ENCODE data around the gene SH3BGRL2. TPM values are rescaled to one million over a fixed set of nuclear protein-coding genes. Genes with fewer than 3 reads are reported as not detected.

The SH3BGRL2 gene
- polyA plus RNA-seq, 2 donors: 28.8 to 52.5 TPM

- Histone ChIP-seq H3K27ac (ENCODE audit: low read depth in 2 of 2, low read length in 1 of 2) (no peak overlapping the region), H3K4me1 (ENCODE audit: control insufficient read depth in 2 of 2, insufficient read depth in 2 of 2, low read length in 1 of 2) (peaks cover 0 to 3% of the 10 kb centered on the region in 2 donors), H3K36me3 (ENCODE audit: control insufficient read depth in 2 of 2, insufficient read depth in 2 of 2, low read length in 1 of 2) (no peaks in the 10 kb centered on the region), H3K9me3 (ENCODE audit: control insufficient read depth in 2 of 2, insufficient read depth in 1 of 2, low read depth in 1 of 2, low read length in 1 of 2) (peaks cover 0 to 2% of the 10 kb centered on the region in 2 donors), H3K27me3 (ENCODE audit: control insufficient read depth in 1 of 2, insufficient read depth in 2 of 2, low read length in 2 of 2) (no peaks in the 10 kb centered on the region), H3K4me3 (ENCODE audit: low read depth in 1 of 2, low read length in 2 of 2) (no peak overlapping the region)
These were observed 28.3 kb upstream of the SH3BGRL2 start for GRCh38 chr6:79602859-79603258.

DNA sequence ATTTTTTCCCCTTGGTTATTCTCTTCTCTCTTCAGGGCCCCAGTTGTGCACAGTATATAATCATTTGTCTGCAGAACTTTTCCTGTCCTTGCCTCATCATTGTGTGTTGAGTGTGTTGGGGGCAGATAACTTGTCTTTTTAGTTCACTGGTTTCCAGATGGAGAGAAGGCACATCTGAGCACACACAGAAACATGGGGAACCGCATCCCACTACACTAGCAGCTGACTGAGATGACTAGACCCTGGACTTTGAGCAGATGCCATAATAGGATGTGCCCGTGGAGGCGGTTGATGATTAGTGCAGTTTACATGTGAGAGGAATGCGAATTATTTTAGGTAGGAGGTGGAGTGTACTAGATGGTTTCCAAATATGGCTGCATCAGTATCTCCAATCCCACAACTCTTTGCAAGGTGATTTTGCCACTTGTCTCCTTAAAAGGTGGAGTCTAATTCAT, 26.5 kb upstream of the SH3BGRL2 start:
- 85 to 91% methylated on average over 4 of the region's 4 CpGs for WGBS, 2 donors
- H3K27ac ChIP-seq (ENCODE audit: low read depth in 2 of 2, low read length in 1 of 2): no peak overlapping the region

GRCh38 chr6:79605061-79605460, 26.1 kb upstream of the SH3BGRL2 start:
- Histone ChIP-seq H3K27ac (ENCODE audit: low read depth in 2 of 2, low read length in 1 of 2) (peak overlapping the region in 1 of 2 donors; percentile 68), H3K9me3 (ENCODE audit: control insufficient read depth in 2 of 2, insufficient read depth in 1 of 2, low read depth in 1 of 2, low read length in 1 of 2) (peaks cover 0 to 2% of the 10 kb centered on the region in 2 donors), H3K27me3 (ENCODE audit: control insufficient read depth in 1 of 2, insufficient read depth in 2 of 2, low read length in 2 of 2) (no peaks in the 10 kb centered on the region), H3K4me1 (ENCODE audit: control insufficient read depth in 2 of 2, insufficient read depth in 2 of 2, low read length in 1 of 2) (peaks cover 0 to 8% of the 10 kb centered on the region in 2 donors), H3K36me3 (ENCODE audit: control insufficient read depth in 2 of 2, insufficient read depth in 2 of 2, low read length in 1 of 2) (no peaks in the 10 kb centered on the region), H3K4me3 (ENCODE audit: low read depth in 1 of 2, low read length in 2 of 2) (no peak overlapping the region)
- WGBS, 2 donors: 75 to 78% methylated on average over 3 of the region's 3 CpGs

More for the DNA sequence above, 26.5 kb upstream of the SH3BGRL2 start:
- H3K27me3 ChIP-seq (ENCODE audit: control insufficient read depth in 1 of 2, insufficient read depth in 2 of 2, low read length in 2 of 2): no peaks in the 10 kb centered on the region
- peaks cover 0 to 2% of the 10 kb centered on the region in 2 donors for H3K9me3 ChIP-seq (ENCODE audit: control insufficient read depth in 2 of 2, insufficient read depth in 1 of 2, low read depth in 1 of 2, low read length in 1 of 2)
- no peaks in the 10 kb centered on the region for H3K36me3 ChIP-seq (ENCODE audit: control insufficient read depth in 2 of 2, insufficient read depth in 2 of 2, low read length in 1 of 2)
- no peak overlapping the region for H3K4me3 ChIP-seq (ENCODE audit: low read depth in 1 of 2, low read length in 2 of 2)
- H3K4me1 ChIP-seq (ENCODE audit: control insufficient read depth in 2 of 2, insufficient read depth in 2 of 2, low read length in 1 of 2): peaks cover 0 to 8% of the 10 kb centered on the region in 2 donors

GRCh38 chr6:79605968-79606764, 25.0 kb upstream of the SH3BGRL2 start:
- H3K27ac ChIP-seq (ENCODE audit: low read depth in 2 of 2, low read length in 1 of 2): peak overlapping the region; percentile 60 to 88
- H3K4me3 ChIP-seq (ENCODE audit: low read depth in 1 of 2, low read length in 2 of 2): no peak overlapping the region
- peaks cover 0 to 2% of the 10 kb centered on the region in 2 donors for H3K9me3 ChIP-seq (ENCODE audit: control insufficient read depth in 2 of 2, insufficient read depth in 1 of 2, low read depth in 1 of 2, low read length in 1 of 2)
- H3K27me3 ChIP-seq (ENCODE audit: control insufficient read depth in 1 of 2, insufficient read depth in 2 of 2, low read length in 2 of 2): no peaks in the 10 kb centered on the region
- peaks cover 0 to 5% of the 10 kb centered on the region in 2 donors for H3K4me1 ChIP-seq (ENCODE audit: control insufficient read depth in 2 of 2, insufficient read depth in 2 of 2, low read length in 1 of 2)
- no peaks in the 10 kb centered on the region for H3K36me3 ChIP-seq (ENCODE audit: control insufficient read depth in 2 of 2, insufficient read depth in 2 of 2, low read length in 1 of 2)
- 58 to 65% methylated on average over 4 of the region's 4 CpGs for WGBS, 2 donors

GRCh38 chr6:79607000-79607399, 24.1 kb upstream of the SH3BGRL2 start:
- Histone ChIP-seq H3K9me3 (ENCODE audit: control insufficient read depth in 2 of 2, insufficient read depth in 1 of 2, low read depth in 1 of 2, low read length in 1 of 2) (peaks cover 0 to 2% of the 10 kb centered on the region in 2 donors), H3K4me1 (ENCODE audit: control insufficient read depth in 2 of 2, insufficient read depth in 2 of 2, low read length in 1 of 2) (peaks cover 0 to 5% of the 10 kb centered on the region in 2 donors), H3K4me3 (ENCODE audit: low read depth in 1 of 2, low read length in 2 of 2) (peak overlapping the region in 1 of 2 donors; percentile 11), H3K27ac (ENCODE audit: low read depth in 2 of 2, low read length in 1 of 2) (peak overlapping the region; percentile 49 to 63), H3K27me3 (ENCODE audit: control insufficient read depth in 1 of 2, insufficient read depth in 2 of 2, low read length in 2 of 2) (no peaks in the 10 kb centered on the region), H3K36me3 (ENCODE audit: control insufficient read depth in 2 of 2, insufficient read depth in 2 of 2, low read length in 1 of 2) (no peaks in the 10 kb centered on the region)
- WGBS, 2 donors: 54 to 56% methylated on average over 3 of the region's 3 CpGs

- Histone ChIP-seq H3K9me3 (ENCODE audit: control insufficient read depth in 2 of 2, insufficient read depth in 1 of 2, low read depth in 1 of 2, low read length in 1 of 2) (peaks cover 0 to 2% of the 10 kb centered on the region in 2 donors), H3K36me3 (ENCODE audit: control insufficient read depth in 2 of 2, insufficient read depth in 2 of 2, low read length in 1 of 2) (no peaks in the 10 kb centered on the region), H3K4me3 (ENCODE audit: low read depth in 1 of 2, low read length in 2 of 2) (no peak overlapping the region), H3K4me1 (ENCODE audit: control insufficient read depth in 2 of 2, insufficient read depth in 2 of 2, low read length in 1 of 2) (peaks cover 0 to 5% of the 10 kb centered on the region in 2 donors), H3K27me3 (ENCODE audit: control insufficient read depth in 1 of 2, insufficient read depth in 2 of 2, low read length in 2 of 2) (no peaks in the 10 kb centered on the region), H3K27ac (ENCODE audit: low read depth in 2 of 2, low read length in 1 of 2) (peak overlapping the region; percentile 81 to 83)
- 60 to 64% methylated on average over 3 of the region's 3 CpGs for WGBS, 2 donors
These were observed 22.6 kb upstream of the SH3BGRL2 start for GRCh38 chr6:79608334-79609224.

DNA sequence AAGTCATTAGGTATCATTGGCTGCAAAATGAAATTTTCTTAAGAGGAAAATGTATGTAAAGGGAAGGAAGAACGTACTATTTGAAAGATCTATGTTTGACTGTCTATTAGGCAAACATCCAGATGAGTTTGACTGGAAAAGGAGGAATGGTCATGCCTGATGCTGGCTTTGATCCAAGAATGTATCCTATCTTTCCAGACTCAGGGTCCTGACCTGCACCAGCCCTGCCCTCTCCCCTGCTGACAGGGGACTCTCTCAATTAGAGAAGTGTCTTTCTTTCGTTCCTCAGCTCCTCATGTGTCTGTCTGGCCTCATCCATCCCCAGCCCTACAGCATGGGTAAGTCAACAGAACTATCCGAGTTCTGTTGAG, 21.9 kb upstream of the SH3BGRL2 start:
- H3K27me3 ChIP-seq (ENCODE audit: control insufficient read depth in 1 of 2, insufficient read depth in 2 of 2, low read length in 2 of 2): no peaks in the 10 kb centered on the region
- peak overlapping the region; percentile 83 to 85 for H3K27ac ChIP-seq (ENCODE audit: low read depth in 2 of 2, low read length in 1 of 2)
- peaks cover 0 to 2% of the 10 kb centered on the region in 2 donors for H3K9me3 ChIP-seq (ENCODE audit: control insufficient read depth in 2 of 2, insufficient read depth in 1 of 2, low read depth in 1 of 2, low read length in 1 of 2)
- H3K4me1 ChIP-seq (ENCODE audit: control insufficient read depth in 2 of 2, insufficient read depth in 2 of 2, low read length in 1 of 2): peaks cover 0 to 5% of the 10 kb centered on the region in 2 donors
- H3K4me3 ChIP-seq (ENCODE audit: low read depth in 1 of 2, low read length in 2 of 2): no peak overlapping the region
- H3K36me3 ChIP-seq (ENCODE audit: control insufficient read depth in 2 of 2, insufficient read depth in 2 of 2, low read length in 1 of 2): no peaks in the 10 kb centered on the region
- 79 to 84% methylated on average over 3 of the region's 3 CpGs for WGBS, 2 donors

DNA sequence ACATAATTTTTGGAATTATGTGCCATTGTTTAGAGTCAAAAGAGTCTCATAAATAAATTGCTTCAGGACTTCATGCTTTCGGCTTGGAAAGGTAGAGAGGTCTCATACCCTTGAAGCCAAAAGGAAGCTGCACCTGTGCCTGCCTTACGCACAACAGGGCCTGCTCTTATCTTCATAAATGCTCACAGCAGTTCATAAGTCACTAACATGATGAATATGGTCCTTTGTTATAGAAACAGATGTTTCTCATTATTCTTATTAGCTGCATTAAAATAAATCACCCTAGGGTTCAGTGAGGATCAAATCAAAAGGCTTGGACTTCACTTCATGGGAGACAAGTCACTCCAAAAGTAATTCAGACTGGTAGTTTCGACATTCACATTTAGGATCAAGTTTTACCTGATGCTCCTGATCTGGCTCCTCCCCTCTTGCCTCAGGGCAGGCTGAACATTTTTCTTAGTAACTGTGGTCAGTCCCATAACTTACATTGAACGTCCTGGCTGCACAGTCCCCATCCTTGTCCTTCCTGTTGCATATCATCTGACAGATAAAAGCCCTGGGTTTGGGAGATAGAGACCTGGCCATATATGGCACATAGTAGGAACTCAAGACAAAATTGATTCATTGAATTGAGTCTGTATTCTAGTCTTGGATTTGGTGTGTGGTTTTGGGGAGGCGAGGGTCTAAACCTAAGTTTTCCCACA, 20.7 kb upstream of the SH3BGRL2 start:
- no peak overlapping the region for H3K4me3 ChIP-seq (ENCODE audit: low read depth in 1 of 2, low read length in 2 of 2)
- no peaks in the 10 kb centered on the region for H3K27me3 ChIP-seq (ENCODE audit: control insufficient read depth in 1 of 2, insufficient read depth in 2 of 2, low read length in 2 of 2)
- H3K27ac ChIP-seq (ENCODE audit: low read depth in 2 of 2, low read length in 1 of 2): peak overlapping the region in 1 of 2 donors; percentile 72
- peaks cover 0 to 5% of the 10 kb centered on the region in 2 donors for H3K4me1 ChIP-seq (ENCODE audit: control insufficient read depth in 2 of 2, insufficient read depth in 2 of 2, low read length in 1 of 2)
- 54 to 60% methylated on average over 5 of the region's 5 CpGs for WGBS, 2 donors
- no peaks in the 10 kb centered on the region for H3K36me3 ChIP-seq (ENCODE audit: control insufficient read depth in 2 of 2, insufficient read depth in 2 of 2, low read length in 1 of 2)
- H3K9me3 ChIP-seq (ENCODE audit: control insufficient read depth in 2 of 2, insufficient read depth in 1 of 2, low read depth in 1 of 2, low read length in 1 of 2): no peaks in the 10 kb centered on the region

- no peaks in the 10 kb centered on the region for H3K36me3 ChIP-seq (ENCODE audit: control insufficient read depth in 2 of 2, insufficient read depth in 2 of 2, low read length in 1 of 2)
- WGBS, 2 donors: 83 to 88% methylated on average over 2 of the region's 2 CpGs
- peaks cover 0 to 5% of the 10 kb centered on the region in 2 donors for H3K4me1 ChIP-seq (ENCODE audit: control insufficient read depth in 2 of 2, insufficient read depth in 2 of 2, low read length in 1 of 2)
- no peak overlapping the region for H3K4me3 ChIP-seq (ENCODE audit: low read depth in 1 of 2, low read length in 2 of 2)
- no peaks in the 10 kb centered on the region for H3K9me3 ChIP-seq (ENCODE audit: control insufficient read depth in 2 of 2, insufficient read depth in 1 of 2, low read depth in 1 of 2, low read length in 1 of 2)
- H3K27me3 ChIP-seq (ENCODE audit: control insufficient read depth in 1 of 2, insufficient read depth in 2 of 2, low read length in 2 of 2): no peaks in the 10 kb centered on the region
- H3K27ac ChIP-seq (ENCODE audit: low read depth in 2 of 2, low read length in 1 of 2): no peak overlapping the region
These were observed 18.7 kb upstream of the SH3BGRL2 start for GRCh38 chr6:79612457-79612856.
